A549 treated with ZK216348 at 1 μM for 4 hours (cell line): ENCODE results near the gene GCC2. TPM values are rescaled to one million over a fixed set of nuclear protein-coding genes. Genes with fewer than 3 reads are reported as not detected.

Experiments used
- total RNA-seq: library from RNA; stranded (reverse); fragments of 200-300 nt; extraction: Qiagen RNA extraction; gene quantifications from 5 replicates; pipeline ENCODE4 v1.2.3, GENCODE V29; 2022; ENCODE audit warnings: low read depth

Gene GCC2
- 9.2 to 20.0 TPM (median 17.7 TPM) in 5 replicates for total RNA-seq

GRCh38 chr2:108448678-108449409 lies at the start of gene GCC2:
Gene GCC2 (plus strand): TSS chr2:108449206. CDS start chr2:108449275, 69 bp downstream.

GRCh38 chr2:108533832-108534583 lies 85.0 kb downstream of the GCC2 start, which contains the start of gene LIMS1:
Gene LIMS1 (plus strand): TSS chr2:108534470. CDS start chr2:108534563, 93 bp downstream.

Other genes starting within 250 kb of the GCC2 start
- not detected in 5 replicates for gene SULT1C3, start 209.2 kb upstream of the GCC2 start, total RNA-seq
- gene SULT1C2, start 160.3 kb upstream of the GCC2 start, total RNA-seq: 0.34 to 0.88 TPM (median 0.53 TPM) in 5 replicates
- 0.27 TPM in 1 of 5 replicates, not detected in the others for gene SULT1C4, start 71.3 kb upstream of the GCC2 start, total RNA-seq
- gene LIMS1, start 85.3 kb downstream of the GCC2 start, total RNA-seq: 40.6 to 67.2 TPM (median 53.0 TPM) in 5 replicates